ENCODE data around the gene TNFRSF8.

DNA sequence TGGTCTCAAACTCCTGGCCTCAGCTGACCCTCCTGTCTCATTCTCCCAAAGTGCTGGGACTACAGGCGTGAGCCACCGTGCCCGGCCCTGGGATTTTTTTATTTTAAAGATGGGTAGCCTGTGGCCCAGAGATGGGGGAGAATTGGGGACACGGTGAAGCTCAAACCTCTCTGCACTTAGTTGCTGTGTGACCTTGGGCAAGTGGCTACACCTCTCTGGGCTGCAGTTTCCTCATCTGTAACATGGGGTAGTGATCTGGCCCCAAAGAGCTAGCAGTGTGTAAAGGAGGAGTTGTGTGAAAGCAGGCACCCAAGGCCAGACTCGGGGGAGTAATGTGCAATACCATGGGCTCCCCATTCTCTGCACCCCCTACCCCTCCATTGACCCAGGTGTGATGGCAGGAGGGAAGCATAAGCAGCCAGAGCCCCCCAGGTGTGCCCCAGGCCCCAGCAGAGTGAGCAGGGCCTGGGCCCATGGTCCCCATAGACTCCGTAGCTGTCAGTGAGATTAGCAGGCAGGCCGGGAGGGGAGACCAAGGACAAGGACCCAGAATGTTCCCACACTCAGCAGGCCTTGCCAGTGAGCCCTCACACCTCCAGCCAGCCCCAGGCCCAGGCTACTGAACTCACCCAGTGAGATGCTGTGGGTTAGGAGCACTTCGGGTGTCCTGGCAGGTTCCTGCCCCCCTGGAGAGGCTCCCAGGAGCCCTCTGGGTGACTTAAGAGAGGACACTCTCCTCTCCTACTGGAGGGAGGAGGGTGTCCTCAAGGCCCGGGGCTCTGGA, 17.9 kb downstream of the TNFRSF8 start:
- TF ChIP-seq POLR2AphosphoS5 (IDR thresholded peaks at IDR 0.05; ENCODE audit: control insufficient read depth, insufficient read depth, low read depth, low read length): no peak
- no peak for TF ChIP-seq BCL6 (CRISPR knock-in tag; IDR thresholded peaks at IDR 0.05)
- TF ChIP-seq FUS (optimal IDR thresholded peaks at IDR 0.05; ENCODE audit: low read depth, low read length): no peak
- TF ChIP-seq, protein P1, sequence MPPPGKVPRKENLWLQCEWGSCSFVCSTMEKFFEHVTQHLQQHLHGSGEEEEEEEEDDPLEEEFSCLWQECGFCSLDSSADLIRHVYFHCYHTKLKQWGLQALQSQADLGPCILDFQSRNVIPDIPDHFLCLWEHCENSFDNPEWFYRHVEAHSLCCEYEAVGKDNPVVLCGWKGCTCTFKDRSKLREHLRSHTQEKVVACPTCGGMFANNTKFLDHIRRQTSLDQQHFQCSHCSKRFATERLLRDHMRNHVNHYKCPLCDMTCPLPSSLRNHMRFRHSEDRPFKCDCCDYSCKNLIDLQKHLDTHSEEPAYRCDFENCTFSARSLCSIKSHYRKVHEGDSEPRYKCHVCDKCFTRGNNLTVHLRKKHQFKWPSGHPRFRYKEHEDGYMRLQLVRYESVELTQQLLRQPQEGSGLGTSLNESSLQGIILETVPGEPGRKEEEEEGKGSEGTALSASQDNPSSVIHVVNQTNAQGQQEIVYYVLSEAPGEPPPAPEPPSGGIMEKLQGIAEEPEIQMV (tag; conservative IDR thresholded peaks at IDR 0.05; ENCODE audit: low read depth): no peak
- TF ChIP-seq, protein P2, sequence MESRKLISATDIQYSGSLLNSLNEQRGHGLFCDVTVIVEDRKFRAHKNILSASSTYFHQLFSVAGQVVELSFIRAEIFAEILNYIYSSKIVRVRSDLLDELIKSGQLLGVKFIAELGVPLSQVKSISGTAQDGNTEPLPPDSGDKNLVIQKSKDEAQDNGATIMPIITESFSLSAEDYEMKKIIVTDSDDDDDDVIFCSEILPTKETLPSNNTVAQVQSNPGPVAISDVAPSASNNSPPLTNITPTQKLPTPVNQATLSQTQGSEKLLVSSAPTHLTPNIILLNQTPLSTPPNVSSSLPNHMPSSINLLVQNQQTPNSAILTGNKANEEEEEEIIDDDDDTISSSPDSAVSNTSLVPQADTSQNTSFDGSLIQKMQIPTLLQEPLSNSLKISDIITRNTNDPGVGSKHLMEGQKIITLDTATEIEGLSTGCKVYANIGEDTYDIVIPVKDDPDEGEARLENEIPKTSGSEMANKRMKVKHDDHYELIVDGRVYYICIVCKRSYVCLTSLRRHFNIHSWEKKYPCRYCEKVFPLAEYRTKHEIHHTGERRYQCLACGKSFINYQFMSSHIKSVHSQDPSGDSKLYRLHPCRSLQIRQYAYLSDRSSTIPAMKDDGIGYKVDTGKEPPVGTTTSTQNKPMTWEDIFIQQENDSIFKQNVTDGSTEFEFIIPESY (CRISPR knock-in tag; IDR thresholded peaks at IDR 0.05): no peak
- TF ChIP-seq COPS2 (conservative IDR thresholded peaks at IDR 0.05): no peak
